Endothelial cell of umbilical vein (primary cell): ENCODE measurements around the gene SGF29. TPM values are rescaled to one million over a fixed set of nuclear protein-coding genes. Genes with fewer than 3 reads are reported as not detected.

Experiments used
- BruUV-seq: library from RNA; stranded (reverse); fragments of 400-500 nt; replicated peaks from 2 replicates; lab custom pipeline; 2021; lab: Mats Ljungman, UMichigan
- CTCF ChIA-PET: fragments of 300-600, 350-600 bp; sonication (Branson Sonifier 250); formaldehyde crosslinking; loops from one replicate; lab custom pipeline; 2021; ENCODE audit warnings: antibody characterized with exemption, inconsistent platforms; lab: Charles Lee
- POLR2A ChIA-PET: fragments of 300-600, 350-600 bp; sonication (Branson Sonifier 250); formaldehyde crosslinking; loops from one replicate; lab custom pipeline; 2021; ENCODE audit warnings: antibody characterized with exemption, inconsistent platforms; lab: Charles Lee
- DNase-seq: peaks from one replicate; pipeline ENCODE4 v3.0.0-alpha.2; 2011; ENCODE audit warnings: low read depth, low spot score
- FAIRE-seq: peaks from 2 replicates; lab custom pipeline; 2011; peaks lifted over from hg19 to GRCh38; lab: Jason Lieb, UNC
- H2AFZ ChIP-seq: 2 replicates; pipeline ENCODE4 v1.6.0; 2012; ENCODE audit warnings: low read depth, low read length, control low read depth, inconsistent platforms
- H3K27ac ChIP-seq: 2 replicates; pipeline ENCODE4 v1.5.1; 2011; ENCODE audit warnings: low read depth, mild to moderate bottlenecking, control low read depth, low read length, moderate library complexity; ENCODE audit not compliant: insufficient read depth
- H3K27me3 ChIP-seq, 2 experiments: 2 replicates each; pipeline versions ENCODE4 v1.6.0 to v1.6.1; 2011; ENCODE audit warnings: low read length in 2 of 2, mixed read lengths in 1 of 2; ENCODE audit not compliant: control insufficient read depth in 2 of 2, insufficient read depth in 2 of 2
- H3K36me3 ChIP-seq, 2 experiments: 2 replicates in 1 of 2; 3 replicates in 1 of 2; pipeline ENCODE4 v1.5.1; 2011; ENCODE audit warnings: low read length in 2 of 2, mild to moderate bottlenecking in 1 of 2, moderate library complexity in 1 of 2; ENCODE audit not compliant: control insufficient read depth in 2 of 2, insufficient read depth in 2 of 2; ENCODE audit errors: extremely low read depth in 1 of 2
- H3K4me1 ChIP-seq: 3 replicates; pipeline ENCODE4 v1.5.1; 2011; ENCODE audit warnings: mild to moderate bottlenecking, low read length; ENCODE audit not compliant: control insufficient read depth, insufficient read depth; ENCODE audit errors: extremely low read depth
- H3K4me2 ChIP-seq: 2 replicates; pipeline ENCODE4 v1.6.1; 2011; ENCODE audit warnings: low read length, control low read depth, mixed read lengths; ENCODE audit not compliant: insufficient read depth
- H3K4me3 ChIP-seq, 3 experiments: fragments of 200-600 bp in 1 of 3; sonication (generic), shearing (Covaris generic) in 1 of 3; replicated peaks in 1 of 3; 2 replicates each; pipeline ENCODE4 v1.5.1; 2011 to 2016; ENCODE audit warnings: control low read depth in 3 of 3, low read length in 3 of 3, mild to moderate bottlenecking in 2 of 3, inconsistent platforms in 1 of 3, low read depth in 1 of 3, moderate library complexity in 1 of 3; ENCODE audit not compliant: insufficient read depth in 1 of 3
- H3K79me2 ChIP-seq: 2 replicates; pipeline ENCODE4 v1.6.0; 2012; ENCODE audit warnings: low read length, inconsistent platforms; ENCODE audit not compliant: control insufficient read depth, insufficient read depth
- H3K9ac ChIP-seq: replicated peaks from 2 replicates; pipeline ENCODE3; 2011; ENCODE audit warnings: low read length, control low read depth; ENCODE audit not compliant: insufficient read depth; ENCODE audit errors: extremely low read depth
- H3K9me1 ChIP-seq: replicated peaks from 3 replicates; pipeline ENCODE4 v1.6.0; 2011; ENCODE audit warnings: mild to moderate bottlenecking, low read length; ENCODE audit not compliant: control insufficient read depth, insufficient read depth; ENCODE audit errors: extremely low read depth
- H3K9me3 ChIP-seq: replicated peaks from 2 replicates; pipeline ENCODE4 v1.5.1; 2012; ENCODE audit warnings: low read length, inconsistent platforms; ENCODE audit not compliant: control insufficient read depth, insufficient read depth
- H4K20me1 ChIP-seq: replicated peaks from 2 replicates; pipeline ENCODE3; 2011; ENCODE audit warnings: mild to moderate bottlenecking, low read length; ENCODE audit not compliant: control insufficient read depth, insufficient read depth; ENCODE audit errors: extremely low read depth
- CTCF ChIP-seq, 2 donors: IDR thresholded peaks; 1 replicate in 1 of 2; 2 replicates in 1 of 2; pipeline ENCODE4 v1.5.1; 2011; ENCODE audit warnings: low read length in 2 of 2, mild to moderate bottlenecking in 2 of 2, moderate library complexity in 2 of 2, control low read depth in 1 of 2, inconsistent platforms in 1 of 2, low read depth in 1 of 2; ENCODE audit not compliant: insufficient read depth in 1 of 2; ENCODE audit errors: extremely low read depth in 1 of 2
- EZH2 ChIP-seq: IDR thresholded peaks from 2 replicates; pipeline ENCODE4 v1.6.1; 2012; ENCODE audit warnings: borderline replicate concordance, low read depth, mild to moderate bottlenecking, moderate library complexity, low read length, inconsistent platforms; ENCODE audit not compliant: severe bottlenecking
- FOS ChIP-seq: IDR thresholded peaks from 2 replicates; pipeline ENCODE4 v1.6.1; 2011; ENCODE audit warnings: mild to moderate bottlenecking, low read length, moderate library complexity, borderline replicate concordance; ENCODE audit not compliant: insufficient read depth
- GATA2 ChIP-seq: IDR thresholded peaks from 2 replicates; pipeline ENCODE4 v1.7.0; 2011; ENCODE audit warnings: low read depth, mild to moderate bottlenecking, moderate library complexity, mixed read lengths, low read length; ENCODE audit not compliant: insufficient read length, insufficient read depth
- JUN ChIP-seq: IDR thresholded peaks from 2 replicates; pipeline ENCODE4 v1.6.1; 2011; ENCODE audit warnings: borderline replicate concordance, low read depth; ENCODE audit not compliant: insufficient read length, insufficient read depth
- MAX ChIP-seq: IDR thresholded peaks from 2 replicates; pipeline ENCODE4 v1.6.1; 2011; ENCODE audit not compliant: insufficient read depth, insufficient read length
- MYC ChIP-seq: IDR thresholded peaks from one replicate; pipeline ENCODE4 v1.6.1; 2011; ENCODE audit warnings: mild to moderate bottlenecking, low read depth, low read length
- POLR2A ChIP-seq: IDR thresholded peaks from 2 replicates; pipeline ENCODE4 v1.6.1; 2012; ENCODE audit warnings: low read depth, mild to moderate bottlenecking, control low read depth, low read length
- POLR2AphosphoS5 ChIP-seq: IDR thresholded peaks from 2 replicates; pipeline ENCODE4 v1.6.1; 2012; ENCODE audit warnings: low read depth, mild to moderate bottlenecking, control low read depth, low read length, moderate library complexity; ENCODE audit not compliant: insufficient read depth
- dilution Hi-C: fragments of 300-500 bp; cut with MboI; formaldehyde crosslinking; loops from one replicate; pipeline ENCODE4 v1.15.0; 2019; ENCODE audit warnings: low sequenced_read_pairs; ENCODE audit not compliant: extremely low pct_ligation_motif_present
- intact Hi-C: fragments of 100-400 bp; cut with micrococcal nuclease; formaldehyde crosslinking; loops from one replicate; pipeline ENCODE4 v1.10.0; 2022
- polyA plus RNA-seq, 4 experiments: library from polyadenylated mRNA; depleted of rRNA in 3 of 4; stranded (reverse) in 3 of 4; unstranded in 1 of 4; fragments of >200 nt; gene quantifications; 2 replicates each; pipeline versions ENCODE4 v1.2.1 to v1.2.3, GENCODE V29; 2011 to 2012; ENCODE audit warnings: missing spikeins in 1 of 4
- total RNA-seq: library from RNA; stranded (reverse); gene quantifications from 2 replicates; pipeline ENCODE4 v1.2.3, GENCODE V29; 2021

The SGF29 gene
- total and polyA plus RNA-seq, 2 donors (not counting 3 experiments of a cell fraction or from before 2014, with no cell fraction given) = 3.4 to 12.0 TPM

- H3K4me3 ChIP-seq = no peak overlapping the region
- H3K36me3 ChIP-seq = no peaks in the 10 kb centered on the region
- FAIRE-seq (no peak), DNase-seq (no peak)
- no peaks in the 10 kb centered on the region for H3K27me3 ChIP-seq
- POLR2A ChIA-PET = no interaction called here
- H3K9ac ChIP-seq = no peak overlapping the region
- no peaks in the 10 kb centered on the region for H3K79me2 ChIP-seq
- H4K20me1 ChIP-seq = no peaks in the 10 kb centered on the region
- H3K9me3 ChIP-seq = no peaks in the 10 kb centered on the region
- CTCF ChIA-PET = no interaction called here
- BruUV-seq = no TSS peak
- intact Hi-C loops = no loop called here
- TF ChIP-seq POLR2A = no peak
- no peak for TF ChIP-seq CTCF (IDR thresholded peaks at IDR 0.05; ENCODE audit: extremely low read depth in 1 of 2, insufficient read depth in 1 of 2, low read depth in 1 of 2, low read length in 2 of 2)
- TF ChIP-seq JUN = no peak
- no peak for TF ChIP-seq MYC
- no peak for TF ChIP-seq MAX
- TF ChIP-seq FOS = no peak
- no peak for TF ChIP-seq GATA2
- no peak for TF ChIP-seq EZH2
- no peak for TF ChIP-seq POLR2AphosphoS5
- peaks cover 11% of the 10 kb centered on the region for H3K4me1 ChIP-seq
- no peaks in the 10 kb centered on the region for H3K9me1 ChIP-seq
- dilution Hi-C loops = no loop called here
- no peak overlapping the region for H3K27ac ChIP-seq
- H3K4me2 ChIP-seq = no peak overlapping the region
- no peak overlapping the region for H2AFZ ChIP-seq
Measured at GRCh38 chr16:28558456-28558855, 4.7 kb downstream of the SGF29 start.
